Fibroblast of upper back skin (primary cell): ENCODE data around the gene PLPP1.
A peak's percentile ranks its signal among the peaks of the same experiment; 100 is the strongest.

Experiments used
- DNase-seq: peaks from one replicate; pipeline ENCODE4 v3.0.0-alpha.2; 2013

PLPP1 gene

GRCh38 chr5:55534436-55535198 is at the start of gene PLPP1:
TSS of gene PLPP1 (minus strand) at chr5:55534964. CDS start at chr5:55534629, 335 bp downstream.
- peak; percentile 86 for DNase-seq

- no peak for DNase-seq
These were observed 48.8 kb upstream of the PLPP1 start for GRCh38 chr5:55583578-55583977.

- no peak for DNase-seq
These were observed 47.5 kb upstream of the PLPP1 start for GRCh38 chr5:55582256-55582655.

GRCh38 chr5:55580042-55580441 is 45.3 kb upstream of the PLPP1 start:
- no peak for DNase-seq

DNA sequence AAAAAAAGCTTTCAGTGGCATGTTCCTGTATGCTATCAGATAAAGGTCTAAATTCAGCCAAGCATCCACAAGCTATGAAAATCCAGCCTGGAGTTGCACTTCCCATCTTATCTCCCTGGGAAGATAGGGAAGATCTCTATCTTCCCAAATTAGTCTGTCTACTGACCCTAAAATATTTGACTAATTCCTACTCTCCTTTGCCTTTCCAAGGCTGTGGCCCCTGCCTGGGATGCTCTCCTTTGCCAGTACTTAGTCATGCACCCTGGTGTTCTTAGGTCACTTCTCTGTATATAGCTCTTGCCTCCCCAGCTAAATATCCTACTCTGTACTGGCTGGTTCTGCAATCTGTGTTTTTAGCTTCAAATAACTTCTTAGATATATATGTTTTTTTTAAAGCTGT is 44.0 kb upstream of the PLPP1 start:
- DNase-seq: no peak

DNA sequence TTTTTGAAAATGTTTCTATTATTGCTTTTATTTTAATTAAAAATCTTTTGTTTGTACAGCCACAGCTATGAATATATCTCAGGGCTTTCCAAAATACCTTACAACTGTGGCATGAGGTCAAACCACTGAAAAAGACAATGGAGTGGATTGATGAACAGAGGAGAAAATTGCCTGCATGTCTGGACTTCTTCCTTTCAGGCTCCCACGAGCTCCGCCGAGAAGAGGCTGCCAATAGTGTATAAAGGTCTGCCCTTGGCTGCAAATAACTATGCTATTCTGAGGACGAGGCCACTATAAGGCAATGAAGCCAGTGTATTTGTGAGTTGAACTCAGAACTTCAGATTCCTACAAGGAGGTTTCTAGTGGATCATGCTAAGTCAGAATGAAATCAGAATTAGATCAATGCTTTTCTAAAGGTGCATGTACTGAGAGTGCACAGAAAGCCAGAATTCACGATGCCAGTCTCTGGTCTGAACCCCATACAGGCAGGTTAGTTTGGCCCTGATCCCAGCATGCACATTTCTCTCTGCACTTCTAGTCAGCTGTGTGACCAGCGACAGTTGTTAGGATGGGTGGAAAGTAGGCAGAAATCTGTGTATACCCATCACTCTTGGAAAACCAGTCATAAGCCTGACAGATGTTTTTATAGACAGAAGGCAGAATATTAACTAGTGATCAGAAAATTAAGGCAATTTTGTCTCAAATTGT is 42.7 kb upstream of the PLPP1 start:
- DNase-seq: peak; percentile 60

DNA sequence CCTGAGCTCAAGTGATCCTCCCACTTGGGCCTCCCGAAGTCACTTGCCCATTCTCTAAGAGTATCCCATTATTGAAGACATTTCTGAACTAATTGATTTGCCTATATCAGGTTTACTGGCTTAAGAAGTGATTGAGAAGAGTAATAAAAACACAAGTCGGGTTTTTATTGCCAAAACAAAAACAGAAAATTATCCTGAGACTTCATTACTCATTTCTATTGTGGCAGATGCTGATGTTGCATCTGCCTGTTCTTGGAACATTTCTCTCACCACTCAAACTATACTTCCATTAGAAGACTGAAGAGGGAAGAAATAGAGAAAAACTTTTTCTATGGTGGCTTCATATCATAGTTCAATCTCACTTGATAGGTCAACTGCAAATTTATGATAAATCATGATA is 41.9 kb upstream of the PLPP1 start:
- no peak for DNase-seq

DNA sequence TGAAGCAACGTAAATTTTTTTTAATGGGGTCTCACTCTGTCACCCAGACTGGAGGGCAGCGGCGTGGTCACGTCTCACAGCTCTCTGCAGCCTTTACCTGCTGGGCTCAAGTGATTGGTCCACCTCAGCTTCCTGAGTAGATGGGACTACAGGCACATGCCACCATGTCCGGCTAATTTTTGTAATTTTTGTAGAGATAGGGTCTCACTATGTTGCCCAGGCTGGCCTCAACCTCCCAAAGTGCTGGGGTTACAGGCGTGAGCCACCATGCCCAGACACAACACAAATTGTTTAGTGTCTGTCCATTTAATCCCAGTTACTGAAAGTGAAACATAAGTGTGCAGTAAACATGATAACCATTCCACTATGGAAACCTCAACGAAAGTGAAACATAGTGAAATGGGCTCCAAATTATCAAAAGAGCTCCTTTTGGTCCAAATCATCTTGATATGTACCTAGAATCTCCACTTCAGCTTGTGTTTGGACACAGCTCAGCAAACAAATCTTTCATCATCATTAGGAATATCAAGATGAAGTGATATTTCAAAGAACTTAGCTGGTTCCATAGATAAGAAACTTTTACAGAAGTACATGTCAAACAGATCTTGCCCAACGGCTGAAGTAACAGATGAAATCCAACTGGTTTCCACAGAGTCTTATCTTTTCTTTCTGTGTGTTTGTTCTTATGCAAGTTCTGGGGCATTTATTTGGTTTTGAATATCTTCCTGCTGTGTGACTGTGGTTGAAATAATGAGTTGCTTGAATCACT is 41.2 kb upstream of the PLPP1 start:
- DNase-seq: no peak

DNA sequence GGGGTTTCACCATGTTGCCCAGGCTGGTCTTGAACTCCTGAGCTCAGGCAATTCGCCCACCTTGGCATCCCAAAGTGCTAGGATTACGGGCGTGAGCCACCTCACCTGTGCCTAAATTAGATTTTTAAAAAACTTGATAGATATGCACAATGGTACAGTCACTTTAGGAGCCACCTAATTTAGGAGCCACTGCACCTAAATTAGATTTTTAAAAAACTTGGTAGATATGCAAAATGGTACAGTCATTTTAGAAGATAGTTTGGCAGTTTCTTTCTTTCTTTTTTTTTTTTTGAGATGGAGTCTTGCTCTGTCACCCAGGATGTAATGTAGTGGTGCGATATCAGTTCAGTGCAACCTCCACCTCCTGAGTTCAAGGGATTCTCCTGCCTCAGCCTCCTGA is 37.8 kb upstream of the PLPP1 start:
- no peak for DNase-seq

DNA sequence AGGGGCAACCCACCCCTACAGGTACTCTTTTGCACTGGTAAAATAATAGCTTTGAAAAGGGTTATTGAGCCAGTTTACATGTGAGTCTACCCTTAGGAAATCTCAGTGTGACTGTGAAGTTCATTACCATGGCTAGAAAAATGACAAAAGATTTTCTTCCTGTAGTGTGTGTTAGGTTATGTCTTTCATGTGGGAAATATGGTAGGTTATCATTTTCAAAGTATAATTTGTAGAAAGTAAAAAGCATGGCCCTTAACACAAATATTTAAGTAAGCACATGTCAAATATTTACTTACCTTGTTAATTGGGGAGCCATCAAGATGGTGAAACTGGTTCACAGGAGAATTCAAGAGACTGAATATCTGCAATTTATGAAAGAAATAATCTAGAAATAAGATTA is 37.3 kb upstream of the PLPP1 start:
- DNase-seq: no peak

- DNase-seq: no peak
These were observed 35.8 kb upstream of the PLPP1 start for GRCh38 chr5:55570570-55570969.

GRCh38 chr5:55570026-55570425 is 35.3 kb upstream of the PLPP1 start:
- DNase-seq: peak; percentile 86

GRCh38 chr5:55569513-55569865 is 34.7 kb upstream of the PLPP1 start:
- no peak for DNase-seq

DNA sequence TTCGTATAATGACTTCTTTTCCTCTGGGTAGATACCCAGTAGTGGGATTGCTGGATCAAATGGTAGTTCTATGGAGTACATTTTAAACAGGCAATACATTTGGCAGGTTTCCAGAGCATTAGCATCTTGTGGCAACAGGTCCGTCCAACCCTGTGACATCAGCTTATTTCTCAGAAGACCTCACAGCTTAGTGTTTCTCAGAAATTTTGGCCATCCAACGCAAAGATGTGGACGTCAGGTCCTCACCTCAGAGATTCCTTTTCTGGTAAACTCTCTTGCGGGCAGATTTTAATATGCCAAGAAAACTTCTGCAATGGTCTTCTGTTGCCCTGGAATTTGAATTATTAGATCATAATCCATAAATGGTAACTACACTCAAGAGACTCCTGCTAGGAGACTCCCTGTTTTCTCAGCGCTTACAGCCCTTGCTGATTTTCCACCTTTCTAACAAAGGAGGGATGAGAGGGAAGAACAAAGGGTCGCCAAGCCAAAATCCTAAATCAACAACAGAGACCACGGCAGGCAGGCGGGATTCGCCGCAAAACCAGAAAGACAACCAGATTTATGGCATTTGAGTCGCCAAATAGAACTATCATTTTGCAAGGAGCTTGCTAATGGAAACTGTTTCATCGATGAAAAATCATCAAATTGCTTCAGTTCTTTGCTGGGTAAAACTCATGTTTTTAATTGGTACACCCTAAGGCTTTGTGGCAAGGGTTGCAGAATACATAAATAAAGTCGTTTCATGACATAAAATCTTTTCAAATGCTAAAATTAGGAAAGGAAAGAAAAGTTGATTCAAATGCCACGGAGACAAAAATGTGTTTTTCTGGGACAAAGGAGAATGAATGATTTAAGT is 34.1 kb upstream of the PLPP1 start:
- peak; percentile 81 for DNase-seq

DNA sequence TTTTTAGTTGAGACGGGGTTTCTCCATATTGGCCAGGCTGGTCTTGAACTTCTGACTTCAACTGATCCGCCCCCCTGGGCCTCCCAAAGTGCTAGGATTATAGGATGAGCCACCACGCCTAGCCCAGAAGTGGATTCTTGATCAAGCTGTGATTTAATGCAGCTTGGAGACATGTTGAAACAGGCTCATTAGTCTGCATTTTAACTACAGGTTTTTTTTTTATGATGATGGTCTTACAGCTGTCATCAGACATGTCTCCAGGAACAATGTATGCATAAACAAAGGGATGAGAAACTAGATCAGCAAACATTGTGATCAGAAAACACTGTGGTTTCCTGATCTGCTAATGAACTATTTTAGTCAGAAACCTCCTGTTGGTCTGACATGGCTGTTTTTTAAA is 30.0 kb upstream of the PLPP1 start:
- peak; percentile 13 for DNase-seq

DNA sequence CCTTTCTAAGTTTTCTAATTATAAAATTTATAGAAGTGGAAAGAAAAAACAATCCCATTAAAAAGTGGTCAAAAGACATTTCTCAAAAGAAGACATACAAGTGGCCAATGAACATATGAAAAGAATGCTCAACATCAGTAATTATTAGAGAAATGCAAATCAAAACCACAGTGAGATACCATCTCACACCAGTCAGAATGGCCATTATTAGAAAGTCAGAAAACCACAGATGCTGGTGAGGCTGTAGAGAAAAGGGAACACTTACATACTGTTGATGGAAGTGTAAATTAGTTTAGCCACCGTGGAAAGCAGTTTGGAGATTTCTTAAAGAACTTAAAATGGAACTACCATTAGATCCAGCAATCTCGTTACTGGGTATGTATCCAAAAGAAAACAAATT is 23.7 kb upstream of the PLPP1 start:
- no peak for DNase-seq

- DNase-seq: no peak
These were observed 22.4 kb upstream of the PLPP1 start for GRCh38 chr5:55557123-55557522.

DNA sequence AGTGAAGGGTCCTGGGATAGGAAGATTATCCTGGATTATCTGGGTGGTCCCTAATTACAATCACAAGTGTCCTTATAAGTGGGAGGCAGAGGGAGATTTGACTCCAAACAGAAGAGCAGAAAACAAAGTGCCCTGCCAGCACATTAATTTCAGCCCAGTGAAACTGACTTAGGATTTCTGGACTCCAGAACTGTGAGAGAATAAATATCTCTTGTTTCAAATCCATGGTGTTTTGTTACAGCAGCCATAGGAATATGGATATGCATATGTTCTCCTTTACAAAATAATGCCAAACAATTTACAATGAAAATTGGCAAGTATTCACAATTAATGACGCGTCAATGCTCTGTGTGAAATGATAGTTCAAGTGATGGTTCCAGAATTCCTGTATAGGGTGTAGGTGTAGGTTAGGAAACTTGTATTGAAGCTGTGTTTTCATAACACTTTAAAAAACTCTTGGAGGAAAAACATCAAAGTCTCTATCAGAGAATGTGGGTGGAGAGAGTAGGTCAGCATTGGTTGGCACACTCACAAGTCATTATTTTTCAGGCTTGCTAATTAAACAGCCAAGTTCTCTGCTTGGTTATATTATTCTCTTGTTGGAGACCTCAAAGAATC is 19.9 kb upstream of the PLPP1 start:
- no peak for DNase-seq

DNA sequence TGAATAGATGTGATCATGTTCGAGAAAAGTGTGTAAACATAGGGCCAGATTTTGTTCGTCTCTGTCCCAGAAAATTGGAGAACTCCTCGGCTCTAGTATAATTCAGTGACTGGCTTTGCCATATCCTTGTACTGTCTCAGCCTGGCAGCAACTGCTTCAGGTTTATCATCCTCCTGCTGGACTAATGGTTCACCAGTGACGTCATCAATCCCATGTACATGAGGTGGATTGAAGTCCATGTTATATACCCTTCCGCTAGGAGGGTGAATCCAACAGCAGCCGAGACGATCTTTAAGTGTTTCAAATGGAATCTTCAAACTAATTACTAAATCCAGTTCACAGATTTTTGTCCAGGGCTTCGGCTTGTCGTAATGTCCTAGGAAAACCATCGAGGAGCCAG is 17.1 kb upstream of the PLPP1 start:
- DNase-seq: no peak

DNA sequence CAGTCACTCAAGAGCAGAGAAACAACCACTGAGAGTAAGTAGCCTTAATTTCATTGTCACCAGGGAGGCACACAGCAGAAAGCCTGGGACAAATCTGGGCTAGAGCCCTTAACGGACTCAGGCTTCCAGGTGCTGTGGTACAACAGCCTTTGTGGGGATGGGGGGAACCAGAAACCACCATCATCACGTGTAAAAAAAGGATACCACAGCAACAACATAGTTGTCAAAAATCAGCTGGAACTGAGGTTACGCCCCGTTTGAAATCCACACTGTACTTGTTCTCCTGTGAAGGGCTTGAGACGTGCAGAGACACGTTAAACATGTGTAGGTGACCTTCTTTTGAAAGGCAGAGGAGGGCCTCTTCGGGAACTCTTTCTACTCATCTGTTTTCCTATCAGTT is 16.6 kb upstream of the PLPP1 start:
- DNase-seq: no peak

GRCh38 chr5:55547781-55548180 is 13.0 kb upstream of the PLPP1 start:
- no peak for DNase-seq

GRCh38 chr5:55546947-55547346 is 12.2 kb upstream of the PLPP1 start:
- DNase-seq: no peak

DNA sequence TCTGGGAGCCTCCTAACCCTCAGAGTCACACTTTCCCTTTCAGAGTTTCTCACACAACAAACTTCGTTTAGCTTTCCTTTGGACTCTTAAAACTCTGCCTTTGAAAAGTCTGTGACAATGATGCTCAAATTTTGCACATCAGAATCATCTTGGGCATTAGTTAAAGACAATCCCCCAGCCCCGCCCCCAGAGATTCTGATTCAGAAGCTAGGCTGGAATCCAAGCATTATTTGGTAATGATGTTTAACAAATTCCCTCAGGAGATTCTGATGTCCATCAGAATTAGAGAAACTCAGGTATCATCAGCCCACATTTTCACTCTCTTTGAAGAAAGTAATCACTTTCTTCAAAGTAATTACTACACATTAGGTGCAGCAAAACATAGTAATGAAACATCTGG is 9.6 kb upstream of the PLPP1 start:
- DNase-seq: peak; percentile 41
